ENCODE measurements around the gene PPT2.

Gene PPT2

DNA sequence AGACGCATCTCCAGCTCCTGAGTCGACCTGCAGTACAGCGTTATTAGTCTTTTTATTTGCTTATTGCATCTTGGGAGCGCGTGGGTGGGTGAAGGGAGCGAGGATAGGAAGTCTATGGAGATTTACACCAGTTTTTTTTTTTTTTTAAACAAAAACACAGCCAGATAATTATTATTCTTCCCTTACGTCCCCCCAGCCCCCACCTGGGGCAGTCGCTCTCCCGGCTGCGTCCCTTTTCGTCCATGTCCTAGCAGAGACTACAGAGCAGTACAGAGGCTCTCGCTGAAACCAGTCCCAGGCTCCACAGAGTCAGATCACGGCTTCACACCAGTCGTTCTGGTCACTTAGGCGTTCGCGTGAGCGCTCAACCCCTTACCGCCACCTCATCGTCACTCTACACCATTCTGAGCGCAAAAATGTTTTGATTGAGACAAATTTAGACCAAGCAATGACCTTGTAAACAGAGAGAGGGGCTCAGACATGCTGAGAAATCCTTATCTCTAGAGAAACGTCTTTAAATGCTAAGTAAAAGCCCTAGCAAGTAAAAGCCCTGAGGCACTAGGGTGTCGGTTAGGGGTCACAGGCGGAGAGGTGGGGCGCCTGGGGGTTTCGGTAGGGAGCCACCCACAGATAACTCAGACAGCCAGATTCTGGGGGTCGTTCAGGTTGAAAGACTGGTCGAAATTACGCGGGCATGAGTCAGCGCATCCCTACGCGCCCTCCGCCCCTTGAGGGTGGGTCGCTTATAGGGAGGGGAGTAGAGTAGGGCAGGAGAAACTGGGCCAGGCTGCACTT is 975 bp upstream of the PPT2 start:
- FAIRE-seq = no peak

DNA sequence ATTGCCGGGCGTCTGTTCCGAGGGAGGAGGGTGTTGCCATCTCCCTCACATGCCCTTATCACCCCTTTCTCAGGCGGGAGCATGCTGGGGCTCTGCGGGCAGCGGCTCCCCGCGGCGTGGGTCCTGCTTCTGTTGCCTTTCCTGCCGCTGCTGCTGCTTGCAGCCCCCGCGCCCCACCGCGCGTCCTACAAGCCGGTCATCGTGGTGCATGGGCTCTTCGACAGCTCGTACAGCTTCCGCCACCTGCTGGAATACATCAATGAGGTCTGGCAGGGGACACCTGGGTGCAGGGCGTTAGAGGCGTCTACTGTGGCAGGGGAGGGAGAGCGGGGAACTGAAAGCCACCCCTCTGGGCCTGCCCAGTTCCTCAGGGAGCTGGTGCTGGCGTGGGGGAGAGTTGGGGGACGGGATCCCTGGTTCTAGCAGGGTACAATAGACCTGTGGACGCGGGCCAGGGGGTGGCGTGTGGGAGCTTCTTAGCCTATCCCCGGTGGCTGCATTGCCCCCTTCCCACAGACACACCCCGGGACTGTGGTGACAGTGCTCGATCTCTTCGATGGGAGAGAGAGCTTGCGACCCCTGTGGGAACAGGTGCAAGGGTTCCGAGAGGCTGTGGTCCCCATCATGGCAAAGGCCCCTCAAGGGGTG is 697 bp downstream of the PPT2 start:
- FAIRE-seq = no peak

DNA sequence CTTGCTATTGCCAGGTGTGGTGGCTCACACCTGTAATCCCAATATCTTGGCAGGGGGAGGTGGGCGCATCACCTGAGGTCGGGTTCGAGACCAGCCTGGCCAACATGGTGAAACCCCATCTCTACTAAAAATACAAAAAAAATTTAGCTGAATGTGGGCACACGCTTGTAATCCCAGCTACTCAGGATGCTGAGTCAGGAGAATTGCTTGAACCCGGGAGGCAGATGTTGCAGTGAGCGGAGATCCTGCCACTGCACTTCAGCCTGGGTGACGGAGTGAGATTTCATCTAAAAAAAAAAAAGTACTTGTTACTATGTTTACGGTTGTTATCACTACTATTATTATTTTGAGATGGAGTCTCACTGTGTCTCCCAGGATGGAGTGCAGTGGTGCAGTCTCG is 3.0 kb downstream of the PPT2 start:
- no peak for FAIRE-seq

GRCh38 chr6:32158052-32158451 is 4.1 kb downstream of the PPT2 start:
- FAIRE-seq = no peak

DNA sequence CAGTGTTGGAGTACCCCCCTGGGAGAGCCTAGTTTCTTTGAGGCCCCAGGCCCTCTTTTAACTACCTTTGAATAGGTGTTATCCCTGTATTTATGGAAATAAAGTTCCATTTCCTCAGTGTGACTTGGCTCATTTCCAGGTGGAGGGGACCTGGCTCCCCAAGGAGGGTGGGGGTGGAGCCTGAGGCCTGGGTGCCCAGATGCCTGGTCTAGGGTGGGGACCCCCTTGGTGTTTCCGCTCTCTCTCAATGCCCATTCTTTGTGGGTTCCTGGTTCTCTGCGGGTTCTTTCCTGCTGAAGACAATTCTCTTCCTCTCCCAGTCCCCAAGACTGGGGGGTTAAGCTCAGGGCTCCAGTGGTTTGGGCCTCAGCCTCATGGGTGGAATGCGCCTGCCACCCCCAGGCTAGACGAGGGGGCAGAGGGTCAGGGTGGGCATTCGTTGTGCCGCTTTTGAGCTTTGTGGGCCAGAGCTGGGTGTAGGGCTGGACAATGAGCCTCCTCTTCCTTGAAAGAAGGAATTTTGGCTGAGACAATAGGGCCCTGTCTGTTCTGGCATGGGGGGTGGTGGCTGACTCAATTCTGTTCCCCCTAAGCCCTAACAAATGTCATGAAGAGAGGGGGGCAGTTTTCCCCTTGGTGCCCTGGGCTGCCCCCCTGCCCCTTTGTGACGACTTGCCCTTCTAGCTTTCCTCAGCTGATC is 9.8 kb downstream of the PPT2 start:
- no peak for FAIRE-seq

- no peak for FAIRE-seq
Observed at GRCh38 chr6:32164295-32164694, 10.4 kb downstream of the PPT2 start, which contains the start of gene EGFL8. Gene EGFL8, plus strand, starts transcription at chr6:32164595. Its CDS starts 1,571 bp downstream, at chr6:32166166.

- no peak for FAIRE-seq
Observed at GRCh38 chr6:32166411-32167061, 12.6 kb downstream of the PPT2 start.

DNA sequence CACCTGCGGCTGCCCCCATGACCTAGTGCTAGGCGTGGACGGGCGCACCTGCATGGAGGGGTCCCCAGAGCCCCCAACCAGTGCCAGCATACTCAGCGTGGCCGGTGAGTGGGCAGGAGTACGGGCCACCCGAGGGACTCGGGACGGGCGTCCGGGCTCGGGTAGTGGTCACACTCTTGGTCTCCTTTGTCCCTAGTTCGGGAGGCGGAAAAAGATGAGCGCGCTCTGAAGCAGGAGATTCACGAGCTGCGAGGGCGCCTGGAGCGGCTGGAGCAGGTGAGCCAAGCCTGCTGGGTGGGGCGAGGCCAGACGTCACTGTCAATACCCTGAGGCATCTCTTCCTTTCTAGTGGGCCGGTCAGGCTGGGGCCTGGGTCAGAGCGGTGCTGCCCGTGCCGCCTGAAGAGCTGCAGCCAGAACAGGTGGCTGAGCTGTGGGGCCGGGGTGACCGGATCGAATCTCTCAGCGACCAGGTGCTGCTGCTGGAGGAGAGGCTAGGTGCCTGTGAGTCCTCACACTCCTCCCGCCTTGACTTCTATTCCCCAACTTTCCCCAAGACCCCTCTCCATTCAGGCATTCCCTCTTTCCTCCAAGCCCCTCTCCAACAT is 13.3 kb downstream of the PPT2 start:
- no peak for FAIRE-seq

- FAIRE-seq = no peak
Observed at GRCh38 chr6:32167761-32168262, 13.9 kb downstream of the PPT2 start.

- FAIRE-seq = no peak
Observed at GRCh38 chr6:32168350-32168749, 14.4 kb downstream of the PPT2 start.

- FAIRE-seq = no peak
Observed at GRCh38 chr6:32168807-32169591, 15.1 kb downstream of the PPT2 start.

GRCh38 chr6:32170294-32170693 is 16.4 kb downstream of the PPT2 start:
- no peak for FAIRE-seq

DNA sequence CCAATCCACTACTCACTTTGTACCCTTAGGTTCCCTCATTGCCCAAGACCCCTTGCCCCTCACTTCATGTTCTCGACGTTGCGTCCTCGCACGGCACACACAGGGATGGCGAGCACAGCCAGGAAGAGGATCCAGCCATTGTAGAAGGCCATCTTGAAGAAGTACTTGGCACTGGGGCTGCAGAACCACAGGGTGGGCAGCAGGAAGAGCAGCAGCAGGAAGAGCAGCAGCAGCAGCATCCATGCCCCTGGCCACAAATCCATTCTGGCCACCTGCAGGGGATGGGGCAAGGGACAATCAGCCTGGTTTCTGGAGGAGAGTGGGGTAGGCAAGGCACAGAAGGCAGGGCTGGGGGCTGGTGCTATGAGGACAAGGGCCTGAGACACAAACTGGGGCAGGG is 17.3 kb downstream of the PPT2 start:
- no peak for FAIRE-seq

- FAIRE-seq = no peak
Observed at GRCh38 chr6:32173051-32173727, 19.2 kb downstream of the PPT2 start.

DNA sequence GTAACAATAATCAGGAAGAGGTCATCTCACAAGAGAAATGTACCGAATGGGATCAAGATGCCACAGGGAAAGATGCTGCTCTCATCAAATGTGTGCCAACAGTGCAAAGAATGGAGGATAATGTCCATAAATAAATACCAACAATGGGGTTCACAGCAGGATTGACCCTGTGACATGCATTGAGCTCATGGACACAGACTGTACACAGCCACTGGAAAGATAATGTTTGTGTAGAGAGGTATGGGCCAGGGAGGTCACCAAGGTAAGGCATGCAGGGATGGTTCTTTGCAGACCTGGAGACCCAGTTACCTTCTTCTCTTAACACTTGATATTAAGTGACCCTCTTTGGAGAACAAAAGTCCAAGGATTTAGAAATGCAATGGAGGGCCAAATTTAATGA is 20.5 kb downstream of the PPT2 start:
- no peak for FAIRE-seq

DNA sequence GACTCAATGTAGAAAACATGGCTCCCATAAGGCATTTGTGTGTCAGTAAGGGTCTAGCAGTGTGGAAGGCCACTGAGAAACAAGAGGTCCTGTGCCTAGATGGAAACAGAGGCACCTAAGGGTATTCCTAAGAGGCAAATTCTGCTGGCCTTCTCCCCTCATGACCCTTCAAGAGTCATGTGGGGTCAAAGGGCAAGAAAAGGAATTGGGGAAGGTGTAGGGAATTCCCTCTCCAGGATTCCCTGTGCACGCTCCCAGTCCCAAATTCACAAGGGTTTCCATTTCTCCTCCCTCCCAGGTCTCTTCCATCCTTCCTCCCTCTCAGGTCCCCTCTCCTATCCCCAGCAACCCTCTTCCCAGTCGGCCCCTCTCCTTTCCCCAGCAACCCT is 21.4 kb downstream of the PPT2 start:
- FAIRE-seq = no peak

GRCh38 chr6:32175711-32176475 is 22.0 kb downstream of the PPT2 start, which contains the start of gene AGPAT1:
Gene AGPAT1, minus strand, starts transcription at chr6:32176084. Its CDS starts 4,588 bp downstream, at chr6:32171496.
- no peak for FAIRE-seq

DNA sequence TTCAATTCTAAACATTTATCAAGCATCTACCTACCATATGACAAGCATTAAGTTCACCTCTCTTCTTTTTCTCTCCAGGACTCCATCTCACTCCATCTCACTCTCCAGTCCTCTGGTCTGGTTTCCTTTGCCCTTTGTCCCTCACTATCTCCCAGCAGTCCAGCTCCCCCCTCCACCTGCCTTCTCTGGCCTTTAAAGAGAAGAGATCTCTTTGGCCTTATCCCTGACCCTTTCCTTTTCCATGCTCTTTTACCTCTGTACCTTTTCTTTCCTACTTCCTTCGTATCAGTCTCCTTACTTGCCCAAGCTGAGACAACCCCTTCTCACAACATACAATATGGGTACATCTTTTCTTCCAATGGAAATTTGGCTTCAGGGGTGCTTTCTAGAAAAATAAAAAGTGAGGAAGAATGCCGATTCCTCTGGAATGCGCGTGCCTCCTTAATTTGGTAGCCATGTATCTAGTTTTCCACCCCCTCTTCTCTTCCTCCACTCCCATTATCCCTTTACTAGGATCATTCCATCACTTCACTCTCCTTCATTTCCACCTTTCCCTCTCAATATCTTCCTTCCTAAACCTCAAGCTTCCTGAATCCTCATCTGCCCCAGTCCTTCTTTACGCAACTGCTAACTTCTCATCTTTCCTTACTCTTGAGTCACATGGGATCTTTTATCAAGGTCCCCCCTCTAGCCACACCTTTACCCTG is 22.7 kb downstream of the PPT2 start:
- no peak for FAIRE-seq

DNA sequence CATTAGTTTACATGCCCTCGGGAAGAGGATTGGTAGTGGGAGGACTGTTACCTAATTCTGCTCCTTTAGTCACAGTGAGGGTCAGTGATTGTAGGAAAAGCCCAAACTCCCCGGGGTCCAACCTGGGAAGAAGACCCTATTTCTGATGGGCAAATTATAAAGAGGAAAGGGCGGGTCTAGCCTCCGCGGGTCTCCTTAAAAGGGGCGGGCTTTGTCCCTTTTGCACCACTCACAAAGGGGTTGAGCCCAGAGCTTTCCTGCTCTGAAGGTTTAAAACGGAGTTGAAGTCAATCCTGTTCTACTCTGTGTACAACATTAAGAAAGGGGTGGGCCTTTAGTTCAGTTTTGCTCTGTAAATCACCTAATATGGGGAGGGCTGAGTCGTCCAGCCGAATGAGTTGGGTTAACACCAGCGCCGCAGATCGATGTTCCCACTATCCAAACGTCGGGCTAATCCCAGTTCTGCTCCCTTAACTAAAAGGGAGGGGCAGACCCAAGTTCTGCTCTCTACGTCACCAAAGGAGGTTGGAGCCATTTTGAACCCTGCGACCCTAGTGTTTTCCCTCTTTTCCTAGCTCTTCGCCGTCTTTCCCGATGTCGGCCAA is 23.3 kb downstream of the PPT2 start:
- FAIRE-seq = no peak

Measured in TTC549 (cell line).